SK-N-SH (cell line): ENCODE results near the gene ASTN2.

Source experiments
- FOXM1 ChIP-seq: IDR thresholded peaks from 2 replicates; pipeline ENCODE4 v1.4.0; 2012; ENCODE audit warnings: low read depth, mild to moderate bottlenecking
- TF ChIP-seq, protein P1 (sequence below): fragments of 150-350 bp; IDR thresholded peaks from 2 replicates; pipeline ENCODE4 v1.6.1; 2016; ENCODE audit warnings: mild to moderate bottlenecking, low read depth, low read length
- TF ChIP-seq, protein P2 (sequence below): fragments of 200-600 bp; sonication (generic); IDR thresholded peaks from 2 replicates; pipeline ENCODE4 v1.6.1; 2017; ENCODE audit warnings: antibody characterized with exemption, mild to moderate bottlenecking, moderate library complexity

DNA sequence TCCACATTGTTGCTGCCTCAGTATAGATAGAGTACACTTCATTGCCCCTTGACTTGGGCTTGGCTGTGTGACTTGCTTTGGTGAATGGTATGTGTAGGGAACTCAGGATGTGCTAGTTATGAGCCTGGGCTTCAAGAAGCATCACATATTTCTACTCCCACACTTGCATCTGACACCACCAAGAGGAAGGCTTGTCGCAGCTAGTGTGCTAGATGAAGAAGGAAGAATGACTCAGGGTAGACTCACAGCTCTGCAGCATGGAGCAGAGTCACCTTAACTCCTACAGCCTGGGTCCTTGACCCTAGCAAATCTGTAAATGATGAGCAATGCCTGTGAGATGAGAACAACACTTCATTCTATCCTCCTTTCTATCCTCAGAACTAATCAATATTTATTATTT is 261.8 kb downstream of the ASTN2 start:
- TF ChIP-seq, protein P1, sequence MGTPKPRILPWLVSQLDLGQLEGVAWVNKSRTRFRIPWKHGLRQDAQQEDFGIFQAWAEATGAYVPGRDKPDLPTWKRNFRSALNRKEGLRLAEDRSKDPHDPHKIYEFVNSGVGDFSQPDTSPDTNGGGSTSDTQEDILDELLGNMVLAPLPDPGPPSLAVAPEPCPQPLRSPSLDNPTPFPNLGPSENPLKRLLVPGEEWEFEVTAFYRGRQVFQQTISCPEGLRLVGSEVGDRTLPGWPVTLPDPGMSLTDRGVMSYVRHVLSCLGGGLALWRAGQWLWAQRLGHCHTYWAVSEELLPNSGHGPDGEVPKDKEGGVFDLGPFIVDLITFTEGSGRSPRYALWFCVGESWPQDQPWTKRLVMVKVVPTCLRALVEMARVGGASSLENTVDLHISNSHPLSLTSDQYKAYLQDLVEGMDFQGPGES: no peak
- TF ChIP-seq, protein P2, sequence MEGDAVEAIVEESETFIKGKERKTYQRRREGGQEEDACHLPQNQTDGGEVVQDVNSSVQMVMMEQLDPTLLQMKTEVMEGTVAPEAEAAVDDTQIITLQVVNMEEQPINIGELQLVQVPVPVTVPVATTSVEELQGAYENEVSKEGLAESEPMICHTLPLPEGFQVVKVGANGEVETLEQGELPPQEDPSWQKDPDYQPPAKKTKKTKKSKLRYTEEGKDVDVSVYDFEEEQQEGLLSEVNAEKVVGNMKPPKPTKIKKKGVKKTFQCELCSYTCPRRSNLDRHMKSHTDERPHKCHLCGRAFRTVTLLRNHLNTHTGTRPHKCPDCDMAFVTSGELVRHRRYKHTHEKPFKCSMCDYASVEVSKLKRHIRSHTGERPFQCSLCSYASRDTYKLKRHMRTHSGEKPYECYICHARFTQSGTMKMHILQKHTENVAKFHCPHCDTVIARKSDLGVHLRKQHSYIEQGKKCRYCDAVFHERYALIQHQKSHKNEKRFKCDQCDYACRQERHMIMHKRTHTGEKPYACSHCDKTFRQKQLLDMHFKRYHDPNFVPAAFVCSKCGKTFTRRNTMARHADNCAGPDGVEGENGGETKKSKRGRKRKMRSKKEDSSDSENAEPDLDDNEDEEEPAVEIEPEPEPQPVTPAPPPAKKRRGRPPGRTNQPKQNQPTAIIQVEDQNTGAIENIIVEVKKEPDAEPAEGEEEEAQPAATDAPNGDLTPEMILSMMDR: no peak
- no peak for TF ChIP-seq FOXM1
